K562 (cell line): ENCODE measurements around the gene TTC28. TPM values are rescaled to one million over a fixed set of nuclear protein-coding genes. Genes with fewer than 3 reads are reported as not detected.

Experiments used
- ATAC-seq: fragments of 200-7000 bp; cut with Tn5 transposase; 3 replicates; pipeline ENCODE4 v1.9.1; 2020; ENCODE audit warnings: moderate library complexity
- BruUV-seq: library from RNA; stranded (reverse); fragments of 400-500 nt; replicated peaks from 2 replicates; lab custom pipeline; 2021; lab: Mats Ljungman, UMichigan
- CTCF ChIA-PET: fragments of 300-600 bp; formaldehyde crosslinking; extraction: SDS; loops from one replicate; lab custom pipeline; 2021; ENCODE audit warnings: low intra/inter-chr PET ratio; lab: Yijun Ruan, JAX
- POLR2A ChIA-PET: fragments of 300-600, 350-650 bp; sonication (Branson Sonifier 250); formaldehyde crosslinking; extraction: SDS; loops from one replicate; lab custom pipeline; 2021; ENCODE audit warnings: antibody characterized with exemption, inconsistent platforms; lab: Yijun Ruan, JAX
- DNase-seq, 4 experiments: peaks; one replicate each; pipeline versions ENCODE4 v3.0.0 to v3.0.0-alpha.2; 2011 to 2018; ENCODE audit warnings: low spot score in 3 of 4, mixed read lengths in 3 of 4; ENCODE audit errors: extremely low read depth in 1 of 4
- FAIRE-seq: peaks from 2 replicates; lab custom pipeline; 2011; peaks lifted over from hg19 to GRCh38; lab: Jason Lieb, UNC
- H2AFZ ChIP-seq: 2 replicates; pipeline ENCODE4 v1.6.0; 2011; ENCODE audit warnings: low read depth, low read length, control low read depth, inconsistent platforms
- H3K27ac ChIP-seq: fragments of 200-600 bp; 3 replicates; pipeline ENCODE4 v1.8.0; 2011; ENCODE audit warnings: low read depth, mild to moderate bottlenecking, control low read depth, inconsistent platforms, low read length, moderate library complexity, mixed read lengths; ENCODE audit errors: extremely low read depth
- H3K27me3 ChIP-seq, 2 experiments: fragments of 300-600 bp in 1 of 2; 2 replicates in 1 of 2; 3 replicates in 1 of 2; pipeline versions ENCODE4 v1.6.0 to v1.8.0; 2011; ENCODE audit warnings: inconsistent platforms in 2 of 2, low read length in 2 of 2, mild to moderate bottlenecking in 1 of 2, mixed read lengths in 1 of 2, moderate library complexity in 1 of 2; ENCODE audit not compliant: control insufficient read depth in 2 of 2, insufficient read depth in 2 of 2
- H3K36me3 ChIP-seq: fragments of 300-600 bp; 3 replicates; pipeline ENCODE4 v1.8.0; 2011; ENCODE audit warnings: mild to moderate bottlenecking, low read length, inconsistent platforms; ENCODE audit not compliant: control insufficient read depth, insufficient read depth
- H3K4me1 ChIP-seq, 2 experiments: fragments of 200-600 bp in 1 of 2; replicated peaks in 1 of 2; 2 replicates in 1 of 2; 3 replicates in 1 of 2; pipeline versions ENCODE4 v1.5.1 to v1.8.0; 2011; ENCODE audit warnings: inconsistent platforms in 2 of 2, low read length in 2 of 2, mild to moderate bottlenecking in 1 of 2, mixed read lengths in 1 of 2, moderate library complexity in 1 of 2; ENCODE audit not compliant: control insufficient read depth in 2 of 2, insufficient read depth in 2 of 2
- H3K4me2 ChIP-seq: 2 replicates; pipeline ENCODE4 v1.6.1; 2011; ENCODE audit warnings: low read length, control low read depth, inconsistent platforms, mixed read lengths; ENCODE audit not compliant: insufficient read depth
- H3K4me3 ChIP-seq: fragments of 200-600 bp; sonication (generic), shearing (Covaris generic); 2 replicates; pipeline ENCODE4 v1.5.1; 2016; ENCODE audit warnings: control low read depth, inconsistent platforms
- H3K79me2 ChIP-seq: fragments of 200-600 bp; 3 replicates; pipeline ENCODE4 v1.8.0; 2011; ENCODE audit warnings: low read length, inconsistent platforms; ENCODE audit not compliant: control insufficient read depth, insufficient read depth
- H3K9ac ChIP-seq, 2 experiments: 2 replicates each; pipeline versions ENCODE4 v1.6.0 to v1.6.1; 2011; ENCODE audit warnings: low read depth in 2 of 2, low read length in 2 of 2, control low read depth in 1 of 2, inconsistent platforms in 1 of 2, mild to moderate bottlenecking in 1 of 2, mixed read lengths in 1 of 2; ENCODE audit not compliant: insufficient read depth in 1 of 2
- H3K9me1 ChIP-seq: one replicate; pipeline ENCODE4 v1.6.0; 2011; ENCODE audit warnings: inconsistent platforms, mild to moderate bottlenecking, low read length, moderate library complexity; ENCODE audit not compliant: control insufficient read depth, insufficient read depth
- H3K9me3 ChIP-seq: replicated peaks from 2 replicates; pipeline ENCODE4 v1.5.1; 2011; ENCODE audit warnings: low read depth, low read length, inconsistent platforms; ENCODE audit not compliant: control insufficient read depth, insufficient read depth
- H4K20me1 ChIP-seq: replicated peaks from 2 replicates; pipeline ENCODE4 v1.6.1; 2011; ENCODE audit warnings: low read length, inconsistent platforms, mixed read lengths; ENCODE audit not compliant: control insufficient read depth, insufficient read depth
- ZNF134 ChIP-seq: fragments of 250-450 bp; sonication (Bioruptor Pico); conservative IDR thresholded peaks from 2 replicates; pipeline ENCODE4 v1.4.0; 2020
- ZNF584 ChIP-seq: fragments of 200-800 bp; sonication (Bioruptor generic); IDR thresholded peaks from 2 replicates; pipeline ENCODE4 v1.6.1; 2016; ENCODE audit warnings: low read depth, mild to moderate bottlenecking, missing genetic modification characterization, missing compliant biosample characterization
- WGBS: fragments of 100-300 bp; shearing (Covaris generic); methylation state at CpG from one replicate; pipeline ENCODE4 v1.1.6; 2016; ENCODE audit warnings: low coverage, mixed read lengths; ENCODE audit not compliant: insufficient coverage; ENCODE audit errors: missing lambda C conversion rate; 5-methylcytosine and 5-hydroxymethylcytosine counted together
- in situ Hi-C: fragments of 300-500 bp; cut with MboI; formaldehyde crosslinking; loops from 4 replicates; pipeline ENCODE4 v1.15.0; 2018; ENCODE audit warnings: inconsistent platforms, mixed read lengths
- intact Hi-C: fragments of 100-400 bp; cut with micrococcal nuclease; formaldehyde crosslinking; loops from 2 replicates; pipeline ENCODE4 v1.14.2; 2022
- polyA plus RNA-seq, 8 experiments: library from polyadenylated mRNA; depleted of rRNA in 4 of 8; stranded (reverse) in 5 of 8; unstranded in 3 of 8; fragments of >200 nt; fragmentation: Nextera tagmentation in 2 of 8; fragmentation: Illumina TruSeq in 1 of 8; extraction: Ambion mirVana in 2 of 8; extraction: Trizol in 1 of 8; gene quantifications; 2 replicates each; pipeline versions ENCODE4 v1.2.1 to v1.2.3, GENCODE V29; 2011 to 2014; ENCODE audit warnings: inconsistent platforms in 1 of 8, missing spikeins in 1 of 8
- total RNA-seq, 7 experiments: library from RNA; depleted of rRNA in 6 of 7; stranded (reverse); fragments of >200 nt in 6 of 7; fragmentation: Illumina TruSeq in 2 of 7; extraction: Trizol in 2 of 7; gene quantifications; 2 replicates each; pipeline versions ENCODE4 v1.2.1 to v1.2.3, GENCODE V29; 2011 to 2021; ENCODE audit warnings: low replicate concordance in 1 of 7
- TF ChIP-seq, protein P1 (sequence below): fragments of 250-450 bp; sonication (Bioruptor Pico); IDR thresholded peaks from 2 replicates; pipeline ENCODE4 v1.9.0; 2021; ENCODE audit warnings: mild to moderate bottlenecking, inconsistent platforms

Gene TTC28
- total and polyA plus RNA-seq, 9 of the 15 experiments (the other 6 are each of a cell fraction or from before 2014, with no cell fraction given) = 0.22 to 10.7 (median 3.1) TPM

GRCh38 chr22:28096161-28096560 is 583.5 kb downstream of the TTC28 start:
- H3K9me1 ChIP-seq = no peaks in the 10 kb centered on the region
- no TSS peak for BruUV-seq
- H3K79me2 ChIP-seq = no peaks in the 10 kb centered on the region
- ChIA-PET CTCF (no interaction called here), POLR2A (no interaction called here)
- H3K27me3 ChIP-seq = no peaks in the 10 kb centered on the region
- H3K27ac ChIP-seq = no peak overlapping the region
- TF ChIP-seq ZNF134 (CRISPR knock-in tag) (no peak), ZNF584 (CRISPR knock-in tag) (no peak)
- TF ChIP-seq, protein P1, sequence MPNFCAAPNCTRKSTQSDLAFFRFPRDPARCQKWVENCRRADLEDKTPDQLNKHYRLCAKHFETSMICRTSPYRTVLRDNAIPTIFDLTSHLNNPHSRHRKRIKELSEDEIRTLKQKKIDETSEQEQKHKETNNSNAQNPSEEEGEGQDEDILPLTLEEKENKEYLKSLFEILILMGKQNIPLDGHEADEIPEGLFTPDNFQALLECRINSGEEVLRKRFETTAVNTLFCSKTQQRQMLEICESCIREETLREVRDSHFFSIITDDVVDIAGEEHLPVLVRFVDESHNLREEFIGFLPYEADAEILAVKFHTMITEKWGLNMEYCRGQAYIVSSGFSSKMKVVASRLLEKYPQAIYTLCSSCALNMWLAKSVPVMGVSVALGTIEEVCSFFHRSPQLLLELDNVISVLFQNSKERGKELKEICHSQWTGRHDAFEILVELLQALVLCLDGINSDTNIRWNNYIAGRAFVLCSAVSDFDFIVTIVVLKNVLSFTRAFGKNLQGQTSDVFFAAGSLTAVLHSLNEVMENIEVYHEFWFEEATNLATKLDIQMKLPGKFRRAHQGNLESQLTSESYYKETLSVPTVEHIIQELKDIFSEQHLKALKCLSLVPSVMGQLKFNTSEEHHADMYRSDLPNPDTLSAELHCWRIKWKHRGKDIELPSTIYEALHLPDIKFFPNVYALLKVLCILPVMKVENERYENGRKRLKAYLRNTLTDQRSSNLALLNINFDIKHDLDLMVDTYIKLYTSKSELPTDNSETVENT (CRISPR knock-in tag) = no peak
- H2AFZ ChIP-seq = no peak overlapping the region
- in situ Hi-C loops = no loop called here
- H3K9ac ChIP-seq = no peak overlapping the region
- intact Hi-C loops = no loop called here
- no peak for ATAC-seq
- H3K4me3 ChIP-seq = no peak overlapping the region
- H3K4me1 ChIP-seq = no peaks in the 10 kb centered on the region
- DNase-seq = no peak
- H3K9me3 ChIP-seq = no peaks in the 10 kb centered on the region
- WGBS = 43% methylated on average over 4 of the region's 5 CpGs
- H3K36me3 ChIP-seq = no peaks in the 10 kb centered on the region
- H3K4me2 ChIP-seq = no peak overlapping the region
- no peaks in the 10 kb centered on the region for H4K20me1 ChIP-seq
- no peak for FAIRE-seq
